ENCODE results near the gene AEBP1.

DNA sequence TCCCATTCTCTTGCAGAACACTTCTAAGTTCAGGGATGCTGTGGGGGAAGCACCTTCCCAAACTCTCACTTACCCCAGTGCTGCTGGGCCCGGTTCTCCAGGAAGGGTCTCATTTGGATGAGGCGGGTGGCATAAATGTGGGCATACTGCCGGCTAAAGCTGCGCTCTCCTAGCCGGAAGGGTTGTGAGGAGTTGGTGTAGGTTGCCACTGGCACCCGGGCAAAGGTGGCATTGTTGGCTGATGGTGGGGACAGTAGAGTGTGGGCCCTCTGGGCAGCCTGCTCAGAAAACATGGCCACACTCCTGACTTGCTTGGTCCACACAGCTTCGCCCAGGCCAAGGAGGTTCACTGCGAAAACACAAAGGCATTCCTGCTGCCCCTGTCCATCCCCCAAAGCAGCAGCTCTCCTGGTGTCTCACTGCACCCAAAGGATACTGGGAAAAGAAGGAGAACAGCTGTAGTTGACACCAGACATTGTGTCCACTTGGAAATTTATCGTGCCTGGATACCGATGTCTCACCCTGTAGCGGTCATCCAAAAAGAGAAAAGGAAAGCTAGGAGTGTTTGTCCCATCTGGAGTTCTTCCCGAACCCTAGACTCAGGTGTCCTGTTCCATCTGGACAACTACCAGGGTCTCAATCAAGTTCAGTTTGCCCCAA lies 17.7 kb downstream of the AEBP1 start:
- TF ChIP-seq, protein P1, sequence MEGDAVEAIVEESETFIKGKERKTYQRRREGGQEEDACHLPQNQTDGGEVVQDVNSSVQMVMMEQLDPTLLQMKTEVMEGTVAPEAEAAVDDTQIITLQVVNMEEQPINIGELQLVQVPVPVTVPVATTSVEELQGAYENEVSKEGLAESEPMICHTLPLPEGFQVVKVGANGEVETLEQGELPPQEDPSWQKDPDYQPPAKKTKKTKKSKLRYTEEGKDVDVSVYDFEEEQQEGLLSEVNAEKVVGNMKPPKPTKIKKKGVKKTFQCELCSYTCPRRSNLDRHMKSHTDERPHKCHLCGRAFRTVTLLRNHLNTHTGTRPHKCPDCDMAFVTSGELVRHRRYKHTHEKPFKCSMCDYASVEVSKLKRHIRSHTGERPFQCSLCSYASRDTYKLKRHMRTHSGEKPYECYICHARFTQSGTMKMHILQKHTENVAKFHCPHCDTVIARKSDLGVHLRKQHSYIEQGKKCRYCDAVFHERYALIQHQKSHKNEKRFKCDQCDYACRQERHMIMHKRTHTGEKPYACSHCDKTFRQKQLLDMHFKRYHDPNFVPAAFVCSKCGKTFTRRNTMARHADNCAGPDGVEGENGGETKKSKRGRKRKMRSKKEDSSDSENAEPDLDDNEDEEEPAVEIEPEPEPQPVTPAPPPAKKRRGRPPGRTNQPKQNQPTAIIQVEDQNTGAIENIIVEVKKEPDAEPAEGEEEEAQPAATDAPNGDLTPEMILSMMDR (IDR thresholded peaks at IDR 0.05): no peak
- TF ChIP-seq POLR2A (IDR thresholded peaks at IDR 0.05): no peak

Measured in testis (tissue), 2 donors.